Measurements from ENCODE around the gene ZNF423. TPM values are rescaled to one million over a fixed set of nuclear protein-coding genes. Genes with fewer than 3 reads are reported as not detected.

Gene ZNF423
- total and polyA plus RNA-seq, 2 donors = 0.52 to 1.6 TPM

DNA sequence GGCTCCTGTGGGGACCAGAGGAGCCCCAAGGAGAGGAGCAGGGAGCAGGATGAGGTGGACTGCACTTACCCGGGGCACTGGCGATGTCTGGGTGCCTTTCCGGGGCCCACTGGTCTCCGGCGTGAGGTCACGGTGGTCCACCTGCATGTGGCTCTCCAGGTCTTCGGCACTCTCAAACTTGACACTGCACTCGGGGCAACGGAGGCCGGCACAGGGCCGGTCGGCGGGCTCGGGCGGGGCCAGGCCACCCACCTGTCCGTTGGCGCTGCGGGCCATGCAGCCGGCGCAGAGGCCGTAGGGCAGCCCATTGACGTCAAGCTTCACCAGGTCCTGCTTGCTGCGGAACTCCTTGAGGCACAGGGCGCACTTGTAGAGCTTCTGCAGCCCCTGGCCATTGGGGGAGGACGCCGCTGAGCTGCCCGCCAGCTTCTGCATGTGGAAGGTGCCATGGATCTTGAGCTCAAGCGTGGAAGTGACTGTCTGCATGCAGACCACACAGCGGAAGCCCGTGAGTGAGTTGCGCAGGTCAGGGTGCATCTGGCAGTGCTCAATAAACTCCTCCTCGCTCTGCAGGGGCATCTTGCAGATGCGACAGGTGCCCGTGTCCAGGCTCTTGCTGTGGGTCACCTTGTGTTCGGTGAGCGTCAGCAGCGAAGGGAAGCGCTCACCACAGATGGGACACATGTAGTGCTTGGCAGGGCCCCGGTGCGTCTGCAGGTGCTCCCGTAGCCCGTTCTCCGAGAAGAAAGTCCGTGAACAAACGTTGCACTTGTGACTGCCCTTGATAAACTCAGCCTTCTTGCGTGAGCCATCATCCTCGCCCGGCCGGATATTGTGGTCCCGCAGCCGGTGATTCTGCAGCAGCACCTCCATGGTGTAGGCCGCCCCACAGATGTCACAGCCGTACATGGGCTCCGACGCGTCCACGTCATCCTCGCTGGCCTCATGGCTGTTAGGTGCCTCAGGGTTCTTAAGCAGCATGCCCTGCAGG lies 220.0 kb downstream of the ZNF423 start:
- peak in 1 of 9 donors; percentile 19 for DNase-seq (ENCODE audit: low read depth in 6 of 9, low spot score in 9 of 9)
- H3K27me3 ChIP-seq (ENCODE audit: control insufficient read depth in 2 of 2, insufficient read depth in 1 of 2, low read length in 1 of 2) = no peaks in the 10 kb centered on the region

DNA sequence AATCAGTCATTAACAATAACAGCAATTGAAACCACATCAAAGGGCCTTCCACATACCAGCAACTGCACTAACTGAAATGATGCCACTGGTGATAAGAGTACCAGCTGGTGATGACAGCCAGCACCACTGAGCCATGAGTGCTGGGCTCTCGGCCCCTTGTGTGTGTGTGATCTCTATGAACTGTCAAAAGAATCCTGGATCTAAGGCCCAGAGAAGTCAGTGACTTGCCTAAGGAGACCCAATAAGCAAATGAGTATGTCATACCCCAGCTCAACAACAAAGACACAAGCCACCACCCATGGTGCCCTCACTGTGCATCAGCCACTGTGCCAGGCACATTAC lies 220.9 kb downstream of the ZNF423 start:
- no peaks in the 10 kb centered on the region for H3K36me3 ChIP-seq (ENCODE audit: control insufficient read depth in 2 of 2, insufficient read depth in 2 of 2, low read length in 1 of 2)
- peak overlapping the region in 1 of 2 donors; percentile 68 for H3K27ac ChIP-seq (ENCODE audit: low read depth in 1 of 2, low read length in 1 of 2)
- peaks cover 0 to 1% of the 10 kb centered on the region in 2 donors for H3K9me3 ChIP-seq (ENCODE audit: control insufficient read depth in 2 of 2, insufficient read depth in 1 of 2, low read length in 1 of 2)
- peak in 3 of 9 donors; percentile 26 to 72 (median 61) for DNase-seq (ENCODE audit: low read depth in 6 of 9, low spot score in 9 of 9)
- H3K4me3 ChIP-seq (ENCODE audit: low read length in 2 of 2) = no peak overlapping the region
- WGBS = 15% methylated on average over 1 of the region's 1 CpG
- no peaks in the 10 kb centered on the region for H3K27me3 ChIP-seq (ENCODE audit: control insufficient read depth in 2 of 2, insufficient read depth in 1 of 2, low read length in 1 of 2)
- peaks cover 8 to 61% of the 10 kb centered on the region in 2 donors for H3K4me1 ChIP-seq (ENCODE audit: control insufficient read depth in 2 of 2, insufficient read depth in 2 of 2, low read length in 2 of 2)

More for the DNA sequence above, 220.0 kb downstream of the ZNF423 start:
- WGBS = 98% methylated on average over 58 of the region's 58 CpGs
- H3K9me3 ChIP-seq (ENCODE audit: control insufficient read depth in 2 of 2, insufficient read depth in 1 of 2, low read length in 1 of 2) = peaks cover 0 to 1% of the 10 kb centered on the region in 2 donors
- no peak overlapping the region for H3K4me3 ChIP-seq (ENCODE audit: low read length in 2 of 2)
- no peaks in the 10 kb centered on the region for H3K36me3 ChIP-seq (ENCODE audit: control insufficient read depth in 2 of 2, insufficient read depth in 2 of 2, low read length in 1 of 2)
- H3K27ac ChIP-seq (ENCODE audit: low read depth in 1 of 2, low read length in 1 of 2) = no peak overlapping the region
- H3K4me1 ChIP-seq (ENCODE audit: control insufficient read depth in 2 of 2, insufficient read depth in 2 of 2, low read length in 2 of 2) = peaks cover 12 to 67% of the 10 kb centered on the region in 2 donors

DNA sequence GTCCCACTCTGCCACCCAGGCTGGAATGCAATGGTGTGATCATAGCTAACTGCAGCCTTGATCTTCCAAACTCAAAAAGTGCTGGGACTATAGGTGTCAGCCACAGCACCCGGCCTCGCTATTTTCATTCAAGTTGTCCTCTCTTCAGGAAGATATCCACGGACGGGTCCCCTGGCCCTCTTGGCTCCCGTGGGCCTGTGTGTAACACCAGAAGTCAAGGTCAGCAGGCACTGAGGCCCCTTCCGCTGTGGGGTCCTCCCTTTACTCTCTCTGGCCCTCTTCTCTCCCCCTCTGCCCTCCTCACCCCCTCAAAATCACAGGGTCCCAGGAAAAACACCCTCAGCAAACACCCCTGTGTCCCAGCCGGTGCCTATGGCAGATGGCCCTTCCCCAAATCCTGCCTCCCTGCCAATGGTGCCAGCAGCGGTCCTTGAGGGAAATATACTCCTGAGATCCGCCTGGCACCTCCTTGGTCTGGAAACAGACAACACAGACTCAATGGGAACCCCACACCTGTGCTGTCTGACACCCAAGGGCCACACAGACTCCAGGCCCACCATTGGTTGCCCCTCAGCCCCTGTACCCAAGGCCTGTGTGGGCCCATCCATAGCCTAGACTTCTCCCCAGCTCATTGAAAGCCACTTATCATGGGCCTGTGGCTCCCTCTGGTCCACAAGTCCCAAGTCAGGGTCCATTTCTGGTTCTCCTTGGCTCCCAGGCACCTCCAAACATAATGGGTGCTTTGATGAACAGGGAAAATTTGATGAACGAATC lies 221.5 kb downstream of the ZNF423 start:
- 87% methylated on average over 10 of the region's 10 CpGs for WGBS
- Histone ChIP-seq H3K27ac (ENCODE audit: low read depth in 1 of 2, low read length in 1 of 2) (peak overlapping the region in 1 of 2 donors; percentile 68), H3K4me1 (ENCODE audit: control insufficient read depth in 2 of 2, insufficient read depth in 2 of 2, low read length in 2 of 2) (peaks cover 8 to 56% of the 10 kb centered on the region in 2 donors), H3K27me3 (ENCODE audit: control insufficient read depth in 2 of 2, insufficient read depth in 1 of 2, low read length in 1 of 2) (no peaks in the 10 kb centered on the region), H3K4me3 (ENCODE audit: low read length in 2 of 2) (no peak overlapping the region), H3K36me3 (ENCODE audit: control insufficient read depth in 2 of 2, insufficient read depth in 2 of 2, low read length in 1 of 2) (no peaks in the 10 kb centered on the region), H3K9me3 (ENCODE audit: control insufficient read depth in 2 of 2, insufficient read depth in 1 of 2, low read length in 1 of 2) (peaks cover 0 to 1% of the 10 kb centered on the region in 2 donors)
- no peak for DNase-seq (ENCODE audit: low read depth in 6 of 9, low spot score in 9 of 9)

DNA sequence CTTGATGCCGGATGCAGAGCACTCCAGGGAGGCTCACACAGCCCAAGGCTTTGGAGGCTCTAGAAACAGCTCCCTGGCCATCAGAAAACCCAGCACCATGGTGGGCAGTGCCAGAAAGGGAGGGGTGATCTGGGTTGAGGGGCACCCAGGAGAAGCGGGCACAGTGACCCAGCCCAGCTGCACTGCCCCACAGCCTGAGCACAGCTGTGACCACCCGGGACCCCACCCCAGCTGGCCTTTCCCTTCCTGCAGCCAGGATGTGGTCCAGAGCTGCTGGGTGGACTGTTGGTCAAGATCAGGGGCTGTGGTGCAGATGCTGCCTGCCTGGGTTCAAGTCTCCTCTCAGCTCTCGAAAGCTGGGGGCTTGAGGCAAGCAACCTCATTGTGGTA lies 223.1 kb downstream of the ZNF423 start:
- H3K27me3 ChIP-seq (ENCODE audit: control insufficient read depth in 2 of 2, insufficient read depth in 1 of 2, low read length in 1 of 2) = no peaks in the 10 kb centered on the region
- peaks cover 1 to 5% of the 10 kb centered on the region in 2 donors for H3K9me3 ChIP-seq (ENCODE audit: control insufficient read depth in 2 of 2, insufficient read depth in 1 of 2, low read length in 1 of 2)
- DNase-seq (ENCODE audit: low read depth in 6 of 9, low spot score in 9 of 9) = no peak
- peak overlapping the region in 1 of 2 donors; percentile 61 for H3K27ac ChIP-seq (ENCODE audit: low read depth in 1 of 2, low read length in 1 of 2)
- H3K36me3 ChIP-seq (ENCODE audit: control insufficient read depth in 2 of 2, insufficient read depth in 2 of 2, low read length in 1 of 2) = no peaks in the 10 kb centered on the region
- WGBS = 94% methylated on average over 4 of the region's 4 CpGs
- H3K4me1 ChIP-seq (ENCODE audit: control insufficient read depth in 2 of 2, insufficient read depth in 2 of 2, low read length in 2 of 2) = peaks cover 8 to 56% of the 10 kb centered on the region in 2 donors
- H3K4me3 ChIP-seq (ENCODE audit: low read length in 2 of 2) = no peak overlapping the region

DNA sequence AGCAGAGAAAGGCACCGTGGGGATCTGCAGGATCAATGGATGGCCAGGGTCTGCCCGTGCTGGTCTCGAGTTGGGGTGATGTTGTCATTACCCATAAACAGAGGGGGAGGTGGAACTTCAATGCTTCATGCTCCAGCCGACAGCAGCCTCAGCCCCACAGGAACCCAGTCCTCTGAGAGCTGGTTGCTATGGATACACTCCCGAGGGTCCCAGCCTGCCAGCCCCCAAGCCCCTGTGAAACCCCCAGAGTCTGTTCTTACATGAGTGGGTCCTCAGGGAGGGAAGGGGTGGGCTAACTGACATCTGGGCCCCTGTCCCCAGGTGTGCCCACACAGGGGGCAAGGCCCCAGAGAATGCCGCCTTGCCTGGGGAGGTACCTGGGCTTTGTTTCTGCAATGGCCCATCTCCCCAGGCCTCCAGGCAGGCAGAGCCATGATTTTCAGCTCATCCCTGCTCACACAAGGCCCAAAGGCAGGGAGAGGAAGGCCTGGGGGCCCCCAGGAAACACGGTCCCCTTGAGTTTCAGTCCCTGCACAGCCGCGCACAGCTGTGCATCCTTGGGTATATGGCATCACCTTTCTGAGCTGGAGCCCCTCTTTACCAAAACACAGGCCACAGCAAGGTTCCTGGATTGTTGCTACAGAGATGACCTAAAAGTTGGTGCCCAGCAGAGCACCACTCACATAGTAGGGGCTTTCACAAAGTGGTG lies 223.7 kb downstream of the ZNF423 start:
- H3K27ac ChIP-seq (ENCODE audit: low read depth in 1 of 2, low read length in 1 of 2) = peak overlapping the region in 1 of 2 donors; percentile 61
- no peaks in the 10 kb centered on the region for H3K27me3 ChIP-seq (ENCODE audit: control insufficient read depth in 2 of 2, insufficient read depth in 1 of 2, low read length in 1 of 2)
- WGBS = 80% methylated on average over 9 of the region's 9 CpGs

DNA sequence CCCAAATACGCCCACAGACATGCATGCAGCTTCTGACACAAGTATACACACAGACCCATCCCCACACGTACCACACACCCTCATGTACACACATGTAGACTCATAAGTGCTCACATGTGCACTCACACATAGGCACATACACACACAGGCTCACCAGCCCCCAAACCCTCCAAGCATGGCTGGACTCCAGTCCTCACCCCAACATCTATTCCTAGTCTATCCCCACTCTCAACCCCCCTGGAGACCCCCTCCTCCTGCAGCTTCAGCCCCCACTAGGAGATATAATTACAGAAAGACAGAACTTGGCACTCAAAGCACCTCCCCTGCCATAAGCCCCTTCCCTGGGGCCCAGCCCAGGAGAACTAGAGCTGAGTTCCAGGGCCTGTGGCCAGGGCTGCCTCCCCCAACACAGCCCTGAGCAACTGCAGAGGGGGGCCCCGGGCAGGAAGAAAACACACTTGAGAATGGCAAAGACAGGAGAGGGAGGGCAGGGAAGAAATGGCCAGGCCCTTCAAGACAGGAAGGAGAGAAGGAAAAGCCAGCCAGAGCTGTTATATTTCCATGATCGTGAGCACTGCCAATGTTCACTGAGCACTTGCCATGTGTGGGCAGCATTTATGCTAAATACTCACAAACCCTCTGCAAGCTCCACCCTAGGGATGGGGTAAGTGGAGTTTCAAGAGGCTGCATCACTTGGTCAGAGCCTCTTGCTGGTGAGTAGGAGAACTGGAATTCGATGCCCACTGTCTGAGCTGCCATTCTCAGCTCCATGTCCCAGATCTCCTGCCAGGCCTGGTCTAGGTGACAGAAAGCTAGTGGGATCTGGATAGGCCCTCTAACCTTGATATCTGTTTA lies 224.5 kb downstream of the ZNF423 start:
- Histone ChIP-seq H3K36me3 (ENCODE audit: control insufficient read depth in 2 of 2, insufficient read depth in 2 of 2, low read length in 1 of 2) (no peaks in the 10 kb centered on the region), H3K4me1 (ENCODE audit: control insufficient read depth in 2 of 2, insufficient read depth in 2 of 2, low read length in 2 of 2) (peaks cover 8 to 55% of the 10 kb centered on the region in 2 donors), H3K27ac (ENCODE audit: low read depth in 1 of 2, low read length in 1 of 2) (peak overlapping the region in 1 of 2 donors; percentile 61), H3K9me3 (ENCODE audit: control insufficient read depth in 2 of 2, insufficient read depth in 1 of 2, low read length in 1 of 2) (peaks cover 0 to 5% of the 10 kb centered on the region in 2 donors), H3K27me3 (ENCODE audit: control insufficient read depth in 2 of 2, insufficient read depth in 1 of 2, low read length in 1 of 2) (no peaks in the 10 kb centered on the region), H3K4me3 (ENCODE audit: low read length in 2 of 2) (no peak overlapping the region)
- peak in 1 of 9 donors; percentile 48 for DNase-seq (ENCODE audit: low read depth in 6 of 9, low spot score in 9 of 9)
- WGBS = 60% methylated on average over 5 of the region's 5 CpGs

More for the DNA sequence above, 223.7 kb downstream of the ZNF423 start:
- H3K4me3 ChIP-seq (ENCODE audit: low read length in 2 of 2) = no peak overlapping the region
- peak in 1 of 9 donors; percentile 59 for DNase-seq (ENCODE audit: low read depth in 6 of 9, low spot score in 9 of 9)
- H3K9me3 ChIP-seq (ENCODE audit: control insufficient read depth in 2 of 2, insufficient read depth in 1 of 2, low read length in 1 of 2) = peaks cover 0 to 5% of the 10 kb centered on the region in 2 donors
- no peaks in the 10 kb centered on the region for H3K36me3 ChIP-seq (ENCODE audit: control insufficient read depth in 2 of 2, insufficient read depth in 2 of 2, low read length in 1 of 2)
- peaks cover 8 to 56% of the 10 kb centered on the region in 2 donors for H3K4me1 ChIP-seq (ENCODE audit: control insufficient read depth in 2 of 2, insufficient read depth in 2 of 2, low read length in 2 of 2)

DNA sequence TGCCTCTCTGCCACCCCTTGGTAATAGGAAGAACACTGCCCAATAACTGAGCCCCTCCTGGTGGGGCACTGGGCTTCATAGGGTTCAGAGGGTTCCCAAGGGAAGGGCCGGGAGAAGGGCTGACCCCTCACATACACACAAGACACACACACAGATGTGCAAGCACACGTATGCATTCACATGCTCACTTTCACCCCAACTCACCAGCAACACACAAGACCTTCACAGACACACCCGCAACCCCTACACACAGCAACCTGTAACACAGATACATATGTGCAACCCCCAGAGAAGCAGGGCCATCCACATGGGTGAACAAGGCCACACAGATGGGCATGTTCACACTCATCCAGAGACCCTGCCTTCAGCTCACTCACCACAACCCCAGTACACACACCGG lies 225.1 kb downstream of the ZNF423 start:
- WGBS = 98% methylated on average over 4 of the region's 4 CpGs
- H3K27me3 ChIP-seq (ENCODE audit: control insufficient read depth in 2 of 2, insufficient read depth in 1 of 2, low read length in 1 of 2) = no peaks in the 10 kb centered on the region
- H3K4me1 ChIP-seq (ENCODE audit: control insufficient read depth in 2 of 2, insufficient read depth in 2 of 2, low read length in 2 of 2) = peaks cover 8 to 49% of the 10 kb centered on the region in 2 donors
- no peaks in the 10 kb centered on the region for H3K36me3 ChIP-seq (ENCODE audit: control insufficient read depth in 2 of 2, insufficient read depth in 2 of 2, low read length in 1 of 2)
- no peak overlapping the region for H3K27ac ChIP-seq (ENCODE audit: low read depth in 1 of 2, low read length in 1 of 2)
- peaks cover 0 to 5% of the 10 kb centered on the region in 2 donors for H3K9me3 ChIP-seq (ENCODE audit: control insufficient read depth in 2 of 2, insufficient read depth in 1 of 2, low read length in 1 of 2)
- DNase-seq (ENCODE audit: low read depth in 6 of 9, low spot score in 9 of 9) = no peak
- H3K4me3 ChIP-seq (ENCODE audit: low read length in 2 of 2) = no peak overlapping the region

DNA sequence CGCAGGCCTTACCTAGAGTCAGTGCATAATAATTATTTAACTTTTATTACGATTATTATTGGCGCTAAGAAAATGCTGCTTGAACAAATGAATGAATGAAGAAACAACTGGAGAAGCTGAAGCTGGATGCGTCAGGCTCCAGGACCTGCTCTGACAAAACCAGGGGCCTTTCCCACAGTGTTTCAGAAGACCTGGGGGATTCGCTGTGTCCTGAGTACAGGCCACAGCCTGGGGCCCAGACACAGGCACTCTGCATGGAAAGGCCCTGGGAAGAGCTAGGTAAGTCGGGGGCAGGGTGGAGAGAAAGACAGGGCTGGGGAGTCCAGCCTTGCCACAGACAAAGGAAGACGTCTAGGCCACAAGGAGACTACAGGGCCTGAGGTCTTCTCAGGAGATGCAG lies 226.1 kb downstream of the ZNF423 start:
- Histone ChIP-seq H3K9me3 (ENCODE audit: control insufficient read depth in 2 of 2, insufficient read depth in 1 of 2, low read length in 1 of 2) (peaks cover 0 to 5% of the 10 kb centered on the region in 2 donors), H3K4me3 (ENCODE audit: low read length in 2 of 2) (no peak overlapping the region), H3K27me3 (ENCODE audit: control insufficient read depth in 2 of 2, insufficient read depth in 1 of 2, low read length in 1 of 2) (no peaks in the 10 kb centered on the region), H3K27ac (ENCODE audit: low read depth in 1 of 2, low read length in 1 of 2) (no peak overlapping the region), H3K4me1 (ENCODE audit: control insufficient read depth in 2 of 2, insufficient read depth in 2 of 2, low read length in 2 of 2) (peaks cover 3 to 42% of the 10 kb centered on the region in 2 donors), H3K36me3 (ENCODE audit: control insufficient read depth in 2 of 2, insufficient read depth in 2 of 2, low read length in 1 of 2) (no peaks in the 10 kb centered on the region)
- DNase-seq (ENCODE audit: low read depth in 6 of 9, low spot score in 9 of 9) = no peak
- 97% methylated on average over 7 of the region's 7 CpGs for WGBS
